HG03196 (cell line): ENCODE data around the gene MACROD2.

ENCODE experiments used
- ATAC-seq: cut with Tn5 transposase; IDR thresholded peaks from one replicate; pipeline ENCODE4 v1.9.1; 2021; ENCODE audit not compliant: unreplicated experiment

The MACROD2 gene

GRCh38 chr20:15734052-15734451 is 1738.7 kb downstream of the MACROD2 start:
- ATAC-seq = no peak

GRCh38 chr20:15739035-15739434 is 1743.7 kb downstream of the MACROD2 start:
- no peak for ATAC-seq

DNA sequence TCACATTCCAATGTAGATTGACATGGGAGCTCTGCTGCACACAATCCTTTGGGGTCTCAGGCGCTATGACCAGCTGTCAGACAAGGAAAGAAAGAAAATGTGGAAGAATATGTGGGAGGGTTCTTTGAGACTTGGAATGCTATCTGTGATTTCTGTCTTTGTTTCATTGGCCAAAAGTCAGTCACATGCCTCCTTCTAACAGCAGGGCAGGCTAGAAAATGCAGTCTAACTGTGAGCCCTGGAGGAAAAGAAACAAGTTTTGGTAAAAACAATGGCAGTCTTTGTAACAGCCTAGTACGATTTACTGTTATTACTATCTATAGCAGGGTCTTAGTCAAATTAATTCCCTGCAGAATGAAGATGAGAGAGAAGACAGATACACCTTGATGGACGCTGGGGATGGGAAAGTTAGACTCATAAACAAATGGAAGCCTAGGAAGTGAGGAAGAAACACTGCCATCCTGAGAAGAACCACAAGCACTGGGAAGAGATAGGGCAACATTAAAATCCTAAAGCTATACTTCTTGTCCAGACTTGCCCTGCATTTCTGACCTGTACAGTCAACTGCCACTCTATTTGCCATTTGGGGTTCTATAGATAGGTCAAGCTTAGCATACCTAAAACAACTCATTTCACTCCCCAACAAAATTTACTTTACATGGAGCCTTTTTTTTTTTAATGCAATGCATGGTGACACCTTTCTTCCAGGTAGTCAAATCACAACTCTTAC is 1744.9 kb downstream of the MACROD2 start:
- ATAC-seq = no peak

- no peak for ATAC-seq
Measured at GRCh38 chr20:15742087-15742486, 1746.8 kb downstream of the MACROD2 start.

GRCh38 chr20:15742627-15743026 is 1747.3 kb downstream of the MACROD2 start:
- ATAC-seq = no peak

GRCh38 chr20:15756002-15756753 is 1760.9 kb downstream of the MACROD2 start:
- no peak for ATAC-seq

- no peak for ATAC-seq
Measured at GRCh38 chr20:15756754-15757115, 1761.4 kb downstream of the MACROD2 start.

DNA sequence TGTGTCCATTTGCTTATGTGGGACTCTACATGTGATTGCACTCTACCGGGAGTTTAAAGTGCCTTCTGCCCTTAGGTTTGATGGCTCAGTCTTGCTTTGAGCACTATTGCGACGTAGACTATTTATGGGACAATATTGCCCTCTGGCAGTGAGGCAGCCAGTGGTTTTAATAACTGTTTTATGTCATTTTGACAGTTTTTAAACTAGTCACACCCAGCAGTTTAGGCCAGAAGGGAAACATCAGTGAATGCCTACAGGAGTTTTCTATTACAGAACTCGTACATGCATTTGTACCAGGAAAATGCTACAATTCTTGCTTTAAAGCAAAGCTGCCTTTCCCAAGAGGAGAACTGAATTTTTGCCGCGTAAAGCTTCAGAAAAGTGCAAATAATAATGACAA is 1764.3 kb downstream of the MACROD2 start:
- ATAC-seq = no peak

- ATAC-seq = no peak
Measured at GRCh38 chr20:15760001-15760621, 1764.8 kb downstream of the MACROD2 start.

DNA sequence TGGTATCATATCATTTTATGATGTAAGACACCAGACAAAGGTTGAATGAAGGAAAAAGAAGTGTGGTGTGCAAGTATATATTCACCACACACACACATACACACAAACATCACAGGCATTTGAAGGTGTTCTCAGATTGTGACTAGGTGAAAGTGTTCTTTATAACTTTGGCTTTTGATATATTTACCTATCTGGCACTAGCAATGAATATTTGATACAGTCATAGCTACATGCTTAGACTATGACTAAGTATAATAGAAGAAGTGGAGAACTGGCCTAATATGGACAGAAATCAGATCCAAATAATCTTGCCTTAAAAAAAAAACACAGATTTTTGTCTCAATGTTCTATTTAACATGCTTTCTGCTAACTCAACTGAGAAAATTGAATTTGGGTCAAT is 1768.0 kb downstream of the MACROD2 start:
- no peak for ATAC-seq

GRCh38 chr20:15767586-15767985 is 1772.3 kb downstream of the MACROD2 start:
- no peak for ATAC-seq

DNA sequence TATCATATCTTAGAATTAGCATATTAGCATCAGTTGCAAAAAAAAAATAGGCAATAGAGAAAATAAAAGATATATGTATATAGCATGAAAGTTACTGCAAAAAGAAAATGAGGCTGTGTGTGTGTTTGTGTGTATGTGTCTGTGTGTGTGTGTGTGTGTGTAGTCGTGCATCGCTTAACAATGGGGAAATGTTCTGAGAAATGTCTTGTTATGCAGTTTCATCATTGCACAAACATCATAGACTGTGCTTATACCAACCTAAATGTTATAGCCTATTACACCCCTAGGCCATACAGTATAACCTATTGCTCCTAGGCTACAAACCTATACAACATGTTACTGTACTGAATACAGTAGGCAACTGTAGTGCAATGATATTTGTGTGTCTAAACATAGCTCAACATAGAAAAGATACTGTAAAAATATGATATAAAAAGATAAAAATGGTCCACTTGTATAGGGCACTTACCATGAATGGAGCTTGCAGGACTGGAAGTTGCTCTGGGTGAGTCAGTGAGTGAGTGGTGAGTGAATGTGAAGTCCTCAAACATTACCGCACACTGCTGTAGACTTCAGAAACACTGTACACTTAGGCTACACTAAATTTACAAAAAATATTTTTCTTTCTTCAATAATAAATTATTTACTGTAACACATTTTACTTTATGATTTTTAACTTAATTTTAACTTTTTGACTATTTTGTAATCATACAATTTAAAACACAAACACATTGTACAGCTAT is 1772.9 kb downstream of the MACROD2 start:
- no peak for ATAC-seq

DNA sequence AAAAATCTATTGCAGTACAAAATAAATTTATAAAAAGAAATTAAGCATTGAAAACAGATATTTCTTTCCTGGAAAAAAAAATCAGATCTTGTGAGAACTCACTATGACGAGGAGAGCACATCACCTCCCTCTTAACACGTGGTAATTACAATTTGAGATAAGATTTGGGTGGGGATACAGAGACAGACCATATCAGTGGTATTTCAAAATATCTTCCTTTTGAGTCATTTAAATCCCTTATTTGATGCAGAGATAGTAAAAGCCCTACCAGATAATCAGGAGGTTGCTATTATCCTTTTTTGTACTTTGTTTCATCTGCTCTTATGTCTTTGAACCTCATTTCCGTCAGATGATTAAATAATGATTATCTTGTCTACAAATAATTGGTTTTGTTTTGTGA is 1777.5 kb downstream of the MACROD2 start:
- ATAC-seq = no peak

- ATAC-seq = no peak
Measured at GRCh38 chr20:15774926-15775325, 1779.6 kb downstream of the MACROD2 start.

DNA sequence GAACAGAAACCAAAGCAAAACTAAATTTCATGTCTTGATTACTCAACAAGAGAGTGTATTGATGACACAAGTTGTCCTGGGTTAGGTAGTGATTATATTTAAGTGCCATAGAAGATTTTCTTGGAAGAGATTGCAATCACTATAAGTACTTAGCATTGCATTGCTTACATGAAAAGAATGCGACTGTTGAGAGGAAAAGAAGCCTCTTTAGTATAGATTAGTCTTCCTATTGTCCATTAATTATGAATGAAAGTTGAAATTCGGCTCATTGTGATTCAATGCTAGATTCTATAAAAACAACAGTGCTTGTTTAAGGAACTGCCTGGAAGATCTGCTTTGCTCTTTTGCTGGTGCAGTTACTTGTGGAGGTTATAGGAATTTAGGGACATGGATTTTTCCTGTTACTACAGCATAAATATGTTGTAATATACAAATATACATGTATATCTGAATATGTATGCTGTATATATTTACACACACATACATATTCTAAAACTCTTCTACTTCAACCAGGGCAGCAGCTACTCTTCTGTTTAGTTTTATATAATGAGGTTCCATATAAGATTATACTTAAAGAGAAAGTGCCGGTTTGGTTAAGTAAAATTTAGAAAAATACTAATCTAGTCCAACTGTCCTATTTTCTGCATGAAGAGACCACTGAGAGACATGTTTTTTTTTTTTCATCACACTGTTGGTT is 1781.6 kb downstream of the MACROD2 start:
- no peak for ATAC-seq

- ATAC-seq = no peak
Measured at GRCh38 chr20:15784020-15784419, 1788.7 kb downstream of the MACROD2 start.

GRCh38 chr20:15789079-15789478 is 1793.8 kb downstream of the MACROD2 start:
- no peak for ATAC-seq

GRCh38 chr20:15792855-15793254 is 1797.5 kb downstream of the MACROD2 start:
- no peak for ATAC-seq

GRCh38 chr20:15794409-15794808 is 1799.1 kb downstream of the MACROD2 start:
- no peak for ATAC-seq

DNA sequence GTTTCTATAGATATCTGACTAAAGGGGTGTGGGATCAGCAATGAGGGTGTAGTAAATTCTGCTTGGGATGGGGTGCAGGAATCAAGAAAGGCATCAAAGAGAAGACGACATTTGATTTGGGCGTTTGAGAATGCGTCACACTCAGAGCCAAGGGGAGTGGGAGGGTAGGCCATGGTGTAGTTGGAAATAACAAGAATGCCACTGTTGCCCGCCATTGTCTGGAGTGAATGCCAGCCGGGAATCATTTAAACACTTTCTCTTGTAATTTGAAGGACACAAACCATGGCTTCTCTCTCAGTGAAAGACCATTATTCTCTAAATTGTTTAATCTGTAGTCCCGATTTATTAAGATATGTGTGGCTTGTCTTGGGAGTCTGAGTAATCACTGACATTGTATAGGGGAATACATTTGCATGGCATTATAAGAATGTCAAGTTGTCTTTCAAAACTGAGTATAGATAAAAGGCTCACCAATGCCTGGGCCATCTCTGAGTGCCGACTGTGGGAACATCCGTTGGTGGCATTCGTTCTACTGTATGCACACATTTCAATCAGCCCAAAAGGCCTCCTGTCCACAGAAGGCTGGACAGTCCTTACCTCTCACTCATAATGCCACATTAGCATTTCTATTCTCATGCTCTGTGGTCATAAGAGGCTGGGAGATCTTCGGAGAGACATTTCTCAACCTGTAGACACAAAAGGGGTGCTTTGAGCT is 1800.1 kb downstream of the MACROD2 start:
- ATAC-seq = no peak
